NB4 (cell line): ENCODE results near the gene TAF6.
A peak's percentile ranks its signal among the peaks of the same experiment; 100 is the strongest.

ENCODE experiments used
- DNase-seq: peaks from one replicate; pipeline ENCODE4 v3.0.0; 2010; ENCODE audit warnings: low read depth
- H3K4me3 ChIP-seq: one replicate; pipeline ENCODE4 v1.5.1; 2011; ENCODE audit warnings: mild to moderate bottlenecking, low read depth, low read length, moderate library complexity
- MYC ChIP-seq: IDR thresholded peaks from 2 replicates; pipeline ENCODE4 v1.6.1; 2011; ENCODE audit warnings: low read depth, low read length
- POLR2A ChIP-seq: IDR thresholded peaks from 2 replicates; pipeline ENCODE4 v1.6.1; 2011; ENCODE audit warnings: mild to moderate bottlenecking; ENCODE audit not compliant: insufficient read length; ENCODE audit errors: extremely low read depth
- TF ChIP-seq, protein P1 (sequence below): IDR thresholded peaks from 2 replicates; pipeline ENCODE4 v1.6.1; 2011; ENCODE audit warnings: low read depth, low read length
- TF ChIP-seq, protein P2 (sequence below): IDR thresholded peaks from one replicate; pipeline ENCODE4 v1.5.1; 2012; ENCODE audit warnings: low read depth, low read length

The TAF6 gene

GRCh38 chr7:100109521-100110163 lies 9.5 kb downstream of the TAF6 start:
- TF ChIP-seq MYC: no peak
- TF ChIP-seq, protein P1, sequence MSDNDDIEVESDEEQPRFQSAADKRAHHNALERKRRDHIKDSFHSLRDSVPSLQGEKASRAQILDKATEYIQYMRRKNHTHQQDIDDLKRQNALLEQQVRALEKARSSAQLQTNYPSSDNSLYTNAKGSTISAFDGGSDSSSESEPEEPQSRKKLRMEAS: no peak
- TF ChIP-seq POLR2A: no peak
- TF ChIP-seq, protein P2, sequence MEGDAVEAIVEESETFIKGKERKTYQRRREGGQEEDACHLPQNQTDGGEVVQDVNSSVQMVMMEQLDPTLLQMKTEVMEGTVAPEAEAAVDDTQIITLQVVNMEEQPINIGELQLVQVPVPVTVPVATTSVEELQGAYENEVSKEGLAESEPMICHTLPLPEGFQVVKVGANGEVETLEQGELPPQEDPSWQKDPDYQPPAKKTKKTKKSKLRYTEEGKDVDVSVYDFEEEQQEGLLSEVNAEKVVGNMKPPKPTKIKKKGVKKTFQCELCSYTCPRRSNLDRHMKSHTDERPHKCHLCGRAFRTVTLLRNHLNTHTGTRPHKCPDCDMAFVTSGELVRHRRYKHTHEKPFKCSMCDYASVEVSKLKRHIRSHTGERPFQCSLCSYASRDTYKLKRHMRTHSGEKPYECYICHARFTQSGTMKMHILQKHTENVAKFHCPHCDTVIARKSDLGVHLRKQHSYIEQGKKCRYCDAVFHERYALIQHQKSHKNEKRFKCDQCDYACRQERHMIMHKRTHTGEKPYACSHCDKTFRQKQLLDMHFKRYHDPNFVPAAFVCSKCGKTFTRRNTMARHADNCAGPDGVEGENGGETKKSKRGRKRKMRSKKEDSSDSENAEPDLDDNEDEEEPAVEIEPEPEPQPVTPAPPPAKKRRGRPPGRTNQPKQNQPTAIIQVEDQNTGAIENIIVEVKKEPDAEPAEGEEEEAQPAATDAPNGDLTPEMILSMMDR: peak; percentile 24

GRCh38 chr7:100107890-100108289 lies 11.3 kb downstream of the TAF6 start:
- no peak overlapping the region for H3K4me3 ChIP-seq
- no peak for TF ChIP-seq MYC
- TF ChIP-seq, protein P2: no peak
- TF ChIP-seq, protein P1: no peak
- no peak for TF ChIP-seq POLR2A
- no peak for DNase-seq

More at GRCh38 chr7:100109521-100110163, 9.5 kb downstream of the TAF6 start:
- DNase-seq: peak; percentile 31
- no peak overlapping the region for H3K4me3 ChIP-seq

GRCh38 chr7:100107125-100107737 lies 11.9 kb downstream of the TAF6 start:
- TF ChIP-seq, protein P1: no peak
- TF ChIP-seq, protein P2: no peak
- TF ChIP-seq POLR2A: no peak
- TF ChIP-seq MYC: no peak
- DNase-seq: no peak
- no peak overlapping the region for H3K4me3 ChIP-seq

DNA sequence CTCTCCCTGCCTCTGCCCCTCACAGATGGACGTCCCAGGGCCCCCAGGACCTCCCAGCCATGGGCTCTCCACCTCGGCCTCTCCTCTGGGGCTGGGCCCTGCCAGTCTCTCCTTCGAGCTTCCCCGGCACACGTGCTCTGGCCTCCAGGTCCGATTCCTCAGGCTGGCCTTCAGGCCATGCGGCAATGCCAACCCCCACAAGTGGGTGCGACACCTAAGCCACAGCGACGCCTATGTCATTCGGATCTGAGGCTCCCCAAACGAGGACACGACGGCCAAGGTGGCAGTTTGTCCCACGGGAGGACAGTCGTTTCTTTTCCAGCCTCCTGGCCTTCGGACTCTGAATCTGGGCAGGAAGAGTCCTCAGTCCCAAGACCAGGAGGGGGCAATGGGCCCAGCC lies 12.5 kb downstream of the TAF6 start:
- DNase-seq: no peak
- no peak overlapping the region for H3K4me3 ChIP-seq
- TF ChIP-seq POLR2A: no peak

DNA sequence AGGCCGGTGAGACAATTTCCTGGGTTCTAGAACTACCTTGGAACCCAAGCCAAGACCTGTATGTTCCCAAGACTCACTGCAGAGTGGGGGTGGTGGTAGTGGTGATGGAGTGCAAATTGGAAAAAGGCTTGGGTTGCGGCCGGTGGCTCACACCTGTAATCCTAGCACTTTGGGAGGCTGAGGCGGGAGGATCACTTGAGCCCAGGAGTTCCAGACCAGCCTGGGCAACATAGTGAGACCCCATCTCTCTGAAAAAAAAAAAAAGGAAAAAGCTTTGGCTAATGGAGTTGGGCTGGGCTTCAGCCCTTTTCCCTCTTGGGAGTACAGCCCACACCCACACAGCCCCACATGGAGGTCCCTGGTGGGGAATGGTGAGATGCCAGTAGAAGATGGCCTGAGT lies 13.6 kb downstream of the TAF6 start:
- no peak for DNase-seq
- no peak overlapping the region for H3K4me3 ChIP-seq
- TF ChIP-seq POLR2A: no peak
- TF ChIP-seq, protein P2: no peak
- TF ChIP-seq MYC: no peak
- TF ChIP-seq, protein P1: no peak

- DNase-seq: no peak
- H3K4me3 ChIP-seq: no peak overlapping the region
- TF ChIP-seq POLR2A (no peak), MYC (no peak)
- TF ChIP-seq, protein P2: no peak
- TF ChIP-seq, protein P1: no peak
Measured at GRCh38 chr7:100102950-100103840, 16.0 kb downstream of the TAF6 start.
